T-cell (primary cell): ENCODE data around the gene ADD3. TPM values are rescaled to one million over a fixed set of nuclear protein-coding genes. Genes with fewer than 3 reads are reported as not detected.

ENCODE experiments used
- ATAC-seq, 4 experiments: fragments of 200-7000 bp in 3 of 4; fragments of 150-1000 bp in 1 of 4; cut with Tn5 transposase; replicated peaks in 1 of 4; 1 replicate in 3 of 4; 2 replicates in 1 of 4; pipeline ENCODE4 v1.10.0; 2021; ENCODE audit warnings: moderate library complexity in 3 of 4, mild to moderate bottlenecking in 2 of 4, moderate number of reproducible peaks in 1 of 4
- CTCF ChIA-PET, 2 donors: fragments of 300-600 bp; sonication (Branson Sonifier 250); formaldehyde crosslinking; loops; one replicate each; lab custom pipeline; 2022; ENCODE audit warnings: antibody characterized with exemption in 2 of 2; lab: Charles Lee
- POLR2A ChIA-PET, 2 donors: fragments of 300-600 bp; sonication (Branson Sonifier 250); formaldehyde crosslinking; loops; one replicate each; lab custom pipeline; 2022; ENCODE audit warnings: antibody characterized with exemption in 2 of 2; lab: Charles Lee
- DNase-seq, 35 experiments: peaks; one replicate each; pipeline versions ENCODE4 v3.0.0 to v3.0.0-alpha.2; 2013 to 2023
- H3K27ac ChIP-seq: one replicate; pipeline ENCODE4 v1.5.1; 2013; ENCODE audit warnings: low read length
- H3K27me3 ChIP-seq, 2 experiments: replicated peaks in 1 of 2; 1 replicate in 1 of 2; 2 replicates in 1 of 2; pipeline versions ENCODE4 v1.6.1 to v1.7.0; 2013; ENCODE audit warnings: low read length in 1 of 2, mixed read lengths in 1 of 2; ENCODE audit not compliant: control insufficient read depth in 2 of 2, insufficient read depth in 2 of 2; ENCODE audit errors: extremely low read depth in 1 of 2
- H3K36me3 ChIP-seq, 2 donors: 1 replicate in 1 of 2; 2 replicates in 1 of 2; pipeline versions ENCODE4 v1.6.1 to v1.7.0; 2013; ENCODE audit warnings: low read length in 1 of 2; ENCODE audit not compliant: control insufficient read depth in 2 of 2, insufficient read depth in 1 of 2; ENCODE audit errors: extremely low read depth in 1 of 2
- H3K4me1 ChIP-seq, 2 experiments: 1 replicate in 1 of 2; 2 replicates in 1 of 2; pipeline versions ENCODE4 v1.6.1 to v1.7.0; 2013; ENCODE audit warnings: low read length in 2 of 2, mixed read lengths in 1 of 2; ENCODE audit not compliant: insufficient read depth in 2 of 2, control insufficient read depth in 1 of 2; ENCODE audit errors: extremely low read depth in 1 of 2
- H3K4me3 ChIP-seq, 2 donors: 1 replicate in 1 of 2; 2 replicates in 1 of 2; pipeline versions ENCODE4 v1.5.1 to v1.7.0; 2013; ENCODE audit warnings: mild to moderate bottlenecking in 2 of 2, low read length in 1 of 2, moderate library complexity in 1 of 2; ENCODE audit not compliant: control insufficient read depth in 1 of 2; ENCODE audit errors: extremely low read depth in 1 of 2
- H3K9me3 ChIP-seq: 2 replicates; pipeline ENCODE4 v1.7.0; 2013
- H3K27ac Mint-ChIP-seq, 2 donors: one replicate each; pipeline ENCODE4 v1.8.0; 2020 to 2021; ENCODE audit warnings: mild to moderate bottlenecking in 2 of 2, mixed read lengths in 2 of 2
- H3K27me3 Mint-ChIP-seq, 2 donors: one replicate each; pipeline ENCODE4 v1.8.0; 2021 to 2022; ENCODE audit warnings: mixed read lengths in 2 of 2
- H3K36me3 Mint-ChIP-seq: one replicate; pipeline ENCODE4 v1.8.0; 2021; ENCODE audit warnings: mixed read lengths
- H3K4me1 Mint-ChIP-seq, 3 donors: one replicate each; pipeline ENCODE4 v1.8.0; 2020 to 2022; ENCODE audit warnings: mixed read lengths in 3 of 3, mild to moderate bottlenecking in 1 of 3
- H3K4me3 Mint-ChIP-seq, 3 donors: one replicate each; pipeline ENCODE4 v1.8.0; 2020 to 2022; ENCODE audit warnings: mild to moderate bottlenecking in 3 of 3, mixed read lengths in 3 of 3, moderate library complexity in 3 of 3
- H3K9me3 Mint-ChIP-seq, 3 donors: one replicate each; pipeline ENCODE4 v1.8.0; 2020 to 2022; ENCODE audit warnings: mixed read lengths in 3 of 3
- WGBS: methylation state at CpG from one replicate; pipeline ENCODE4 v1.1.5; 2013; ENCODE audit warnings: missing lambda C conversion rate; ENCODE audit not compliant: insufficient coverage; 5-methylcytosine and 5-hydroxymethylcytosine counted together
- total RNA-seq, 35 experiments: library from RNA in 6 of 35; stranded (reverse) in 6 of 35; fragments of 120-200 nt in 1 of 35; gene quantifications; one replicate each; pipeline versions ENCODE4 v1.2.1 to v1.2.4 and lab custom pipeline; 2013 to 2026

Gene ADD3
- total RNA-seq, 5 donors from 2014 or later (not counting 1 experiment from before 2014, with no cell fraction given) = 296 to 481 (median 303) TPM

GRCh38 chr10:110149259-110149658 is 141.5 kb downstream of the ADD3 start:
- POLR2A ChIA-PET = no interaction called here
- Histone ChIP-seq H3K4me1 (no peaks in the 10 kb centered on the region), H3K27ac (no peak overlapping the region), H3K27me3 (peaks cover 3 to 57% of the 10 kb centered on the region in 2 experiments), H3K4me3 (no peak overlapping the region), H3K9me3 (no peaks in the 10 kb centered on the region), H3K36me3 (no peaks in the 10 kb centered on the region)
- Mint-ChIP-seq H3K9me3 (no peaks in the 10 kb centered on the region), H3K27me3 (peaks cover 31 to 62% of the 10 kb centered on the region in 2 donors), H3K4me1 (peaks cover 0 to 16% (median 3%) of the 10 kb centered on the region in 3 donors), H3K4me3 (no peak overlapping the region), H3K27ac (no peak overlapping the region), H3K36me3 (no peaks in the 10 kb centered on the region)
- CTCF ChIA-PET = interaction anchor here in 1 of 2 donors (0.5 kb wide), 1 partner anchor 10 kb away, joined by 5 read pairs; no protein-coding TSS in a partner anchor
- ATAC-seq (no peak), DNase-seq (no peak)
- WGBS = 82% methylated on average over 3 of the region's 8 CpGs

GRCh38 chr10:110150046-110150445 is 142.3 kb downstream of the ADD3 start:
- peaks cover 3 to 65% of the 10 kb centered on the region in 2 experiments for H3K27me3 ChIP-seq
- Mint-ChIP-seq H3K9me3 (no peaks in the 10 kb centered on the region), H3K27ac (no peak overlapping the region), H3K27me3 (peaks cover 32 to 69% of the 10 kb centered on the region in 2 donors), H3K4me1 (peaks cover under 1 to 16% (median 3%) of the 10 kb centered on the region in 3 donors), H3K36me3 (no peaks in the 10 kb centered on the region), H3K4me3 (no peak overlapping the region)
- ChIA-PET POLR2A (interaction anchor here in 1 of 2 donors (0.5 kb wide), 1 partner anchor 17 kb away, joined by 11 read pairs; no protein-coding TSS in a partner anchor), CTCF (no interaction called here)
- WGBS = 83% methylated on average over 1 of the region's 4 CpGs
- ATAC-seq (no peak), DNase-seq (no peak)
- no peaks in the 10 kb centered on the region for H3K36me3 ChIP-seq
- H3K4me3 ChIP-seq = no peak overlapping the region
- H3K9me3 ChIP-seq = no peaks in the 10 kb centered on the region
- no peak overlapping the region for H3K27ac ChIP-seq
- no peaks in the 10 kb centered on the region for H3K4me1 ChIP-seq

GRCh38 chr10:110150981-110151380 is 143.2 kb downstream of the ADD3 start:
- ATAC-seq (no peak), DNase-seq (no peak)
- Mint-ChIP-seq H3K27ac (no peak overlapping the region), H3K4me1 (peaks cover 4 to 23% (median 6%) of the 10 kb centered on the region in 3 donors), H3K36me3 (no peaks in the 10 kb centered on the region), H3K27me3 (peaks cover 38 to 75% of the 10 kb centered on the region in 2 donors), H3K9me3 (no peaks in the 10 kb centered on the region), H3K4me3 (no peak overlapping the region)
- Histone ChIP-seq H3K27me3 (peaks cover 3 to 69% of the 10 kb centered on the region in 2 experiments), H3K27ac (no peak overlapping the region), H3K4me3 (no peak overlapping the region), H3K9me3 (no peaks in the 10 kb centered on the region), H3K36me3 (no peaks in the 10 kb centered on the region), H3K4me1 (peaks cover 0 to under 1% of the 10 kb centered on the region in 2 experiments)
- CTCF ChIA-PET = no interaction called here
- POLR2A ChIA-PET = interaction anchor here in 1 of 2 donors (0.6 kb wide), 1 partner anchor 16 kb away, joined by 3 read pairs; no protein-coding TSS in a partner anchor
- 96% methylated on average over 6 of the region's 6 CpGs for WGBS

GRCh38 chr10:110151467-110151866 is 143.7 kb downstream of the ADD3 start:
- H3K4me1 ChIP-seq = peaks cover 0 to 6% of the 10 kb centered on the region in 2 experiments
- 81% methylated on average over 3 of the region's 8 CpGs for WGBS

GRCh38 chr10:110151971-110152370 is 144.2 kb downstream of the ADD3 start:
- H3K27ac Mint-ChIP-seq = no peak overlapping the region
- peaks cover 12 to 30% (median 13%) of the 10 kb centered on the region in 3 donors for H3K4me1 Mint-ChIP-seq
- no peaks in the 10 kb centered on the region for H3K36me3 Mint-ChIP-seq
- Histone ChIP-seq H3K4me1 (peaks cover 0 to 11% of the 10 kb centered on the region in 2 experiments), H3K36me3 (no peaks in the 10 kb centered on the region), H3K27ac (no peak overlapping the region), H3K9me3 (no peaks in the 10 kb centered on the region), H3K27me3 (peaks cover 3 to 76% of the 10 kb centered on the region in 2 experiments), H3K4me3 (no peak overlapping the region)
- H3K9me3 Mint-ChIP-seq = no peaks in the 10 kb centered on the region
- ChIA-PET CTCF (interaction anchor here in 1 of 2 donors (1.5 kb wide), 1 partner anchor 13 kb away, joined by 3 read pairs; no protein-coding TSS in a partner anchor), POLR2A (no interaction called here)
- WGBS = 90% methylated on average over 3 of the region's 6 CpGs
- no peak overlapping the region for H3K4me3 Mint-ChIP-seq
- H3K27me3 Mint-ChIP-seq = peaks cover 44 to 77% of the 10 kb centered on the region in 2 donors
- ATAC-seq = no peak
- DNase-seq = no peak

More at GRCh38 chr10:110151467-110151866, 143.7 kb downstream of the ADD3 start:
- Mint-ChIP-seq H3K4me1 (peaks cover 7 to 25% (median 8%) of the 10 kb centered on the region in 3 donors), H3K4me3 (no peak overlapping the region), H3K27me3 (peaks cover 39 to 75% of the 10 kb centered on the region in 2 donors), H3K9me3 (no peaks in the 10 kb centered on the region), H3K36me3 (no peaks in the 10 kb centered on the region), H3K27ac (peak overlapping the region in 1 of 2 donors; percentile 36)
- POLR2A ChIA-PET = no interaction called here
- Histone ChIP-seq H3K4me3 (no peak overlapping the region), H3K27ac (no peak overlapping the region), H3K9me3 (no peaks in the 10 kb centered on the region), H3K36me3 (no peaks in the 10 kb centered on the region), H3K27me3 (peaks cover 3 to 72% of the 10 kb centered on the region in 2 experiments)
- DNase-seq (no peak), ATAC-seq (no peak)
- CTCF ChIA-PET = no interaction called here

- Histone ChIP-seq H3K27me3 (peaks cover 3 to 85% of the 10 kb centered on the region in 2 experiments), H3K4me1 (peaks cover 0 to 25% of the 10 kb centered on the region in 2 experiments), H3K4me3 (no peak overlapping the region), H3K27ac (no peak overlapping the region), H3K9me3 (no peaks in the 10 kb centered on the region), H3K36me3 (no peaks in the 10 kb centered on the region)
- ATAC-seq (no peak), DNase-seq (no peak)
- Mint-ChIP-seq H3K4me3 (no peak overlapping the region), H3K4me1 (peaks cover 17 to 37% (median 20%) of the 10 kb centered on the region in 3 donors), H3K9me3 (no peaks in the 10 kb centered on the region), H3K27ac (no peak overlapping the region), H3K36me3 (no peaks in the 10 kb centered on the region), H3K27me3 (peaks cover 47 to 79% of the 10 kb centered on the region in 2 donors)
- ChIA-PET POLR2A (no interaction called here), CTCF (interaction anchor here in 1 of 2 donors (1.5 kb wide), 1 partner anchor 15 kb away, joined by 3 read pairs; no protein-coding TSS in a partner anchor)
- 88% methylated on average over 4 of the region's 7 CpGs for WGBS
These were observed 145.6 kb downstream of the ADD3 start for GRCh38 chr10:110153396-110153795.
